ENCODE results near the gene METTL8. TPM values are rescaled to one million over a fixed set of nuclear protein-coding genes. Genes with fewer than 3 reads are reported as not detected.

METTL8 gene
- total RNA-seq, 1 experiment from 2014 or later = 27.7 TPM

GRCh38 chr2:171318463-171318934 lies 115.3 kb downstream of the METTL8 start:
- Histone ChIP-seq H3K4me3 (ENCODE audit: low read depth in 2 of 2, low read length in 2 of 2) (no peak overlapping the region), H3K27ac (ENCODE audit: low read length) (no peak overlapping the region), H3K4me1 (ENCODE audit: control insufficient read depth, insufficient read depth, low read length) (no peaks in the 10 kb centered on the region), H3K36me3 (ENCODE audit: control insufficient read depth, insufficient read depth, low read length) (no peaks in the 10 kb centered on the region), H3K9me3 (ENCODE audit: control insufficient read depth, insufficient read depth, low read depth, low read length) (no peaks in the 10 kb centered on the region), H3K27me3 (ENCODE audit: control insufficient read depth, insufficient read depth, low read length) (no peaks in the 10 kb centered on the region)
- DNase-seq (ENCODE audit: low read depth, low spot score) (no peak), ATAC-seq (no peak)
- no peak for TF ChIP-seq CTCF (IDR thresholded peaks at IDR 0.05)
- TF ChIP-seq REST (IDR thresholded peaks at IDR 0.05; ENCODE audit: insufficient read depth in 1 of 2, low read depth in 2 of 2, low read length in 1 of 2) = no peak
- TF ChIP-seq SIN3A (IDR thresholded peaks at IDR 0.05; ENCODE audit: borderline replicate concordance, insufficient read depth, low read depth, low read length) = no peak
- TF ChIP-seq POLR2AphosphoS5 (IDR thresholded peaks at IDR 0.05; ENCODE audit: low read depth, low read length) = no peak
- TF ChIP-seq TCF7L2 (IDR thresholded peaks at IDR 0.05; ENCODE audit: low read depth, low read length) = no peak
- ChIA-PET CTCF (no interaction called here), POLR2A (no interaction called here)
- BruUV-seq (replicated peaks) = no TSS peak
- in situ Hi-C loops (cut with HindIII; ENCODE audit: low pct_unique_long_range_greater_than_20kb, low sequenced_read_pairs) = no loop called here
- intact Hi-C loops (cut with micrococcal nuclease; ENCODE audit: unreplicated experiment) = no loop called here

DNA sequence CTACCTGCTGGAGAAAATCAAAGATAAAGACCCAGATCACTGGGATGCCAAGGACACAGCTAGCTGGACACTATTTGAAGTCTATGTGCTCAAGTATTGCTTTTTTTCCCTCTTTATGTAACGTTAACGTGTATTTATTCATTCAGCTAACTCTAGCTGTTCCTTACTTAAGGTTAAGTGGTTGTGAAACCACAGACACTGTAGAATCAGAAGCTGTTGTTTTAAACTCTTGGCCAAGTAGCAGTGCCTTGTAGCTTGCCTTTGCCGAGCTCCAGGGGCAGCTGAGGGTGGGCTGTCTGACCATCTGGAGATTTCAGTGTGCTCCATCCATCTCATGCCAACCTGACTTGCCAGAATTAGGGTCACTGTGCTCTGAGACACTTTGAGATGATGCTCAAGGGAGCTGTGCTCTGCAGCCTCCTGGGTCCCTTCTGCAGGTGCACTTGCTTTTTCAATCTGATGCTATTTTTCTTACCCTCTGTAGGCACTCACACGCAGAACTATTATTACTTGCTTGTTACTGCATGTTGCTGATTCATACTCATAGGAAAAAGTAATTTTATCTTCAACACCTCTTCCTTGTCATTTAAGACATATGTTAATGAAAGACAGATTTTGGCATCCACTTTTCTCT lies 116.2 kb downstream of the METTL8 start:
- POLR2A ChIA-PET = no interaction called here
- H3K4me3 ChIP-seq (ENCODE audit: low read depth in 2 of 2, low read length in 2 of 2) = no peak overlapping the region
- no peaks in the 10 kb centered on the region for H3K4me1 ChIP-seq (ENCODE audit: control insufficient read depth, insufficient read depth, low read length)
- H3K27ac ChIP-seq (ENCODE audit: low read length) = no peak overlapping the region
- CTCF ChIA-PET = no interaction called here
- in situ Hi-C loops (cut with HindIII; ENCODE audit: low pct_unique_long_range_greater_than_20kb, low sequenced_read_pairs) = no loop called here
- DNase-seq (ENCODE audit: low read depth, low spot score) (no peak), ATAC-seq (no peak)
- H3K9me3 ChIP-seq (ENCODE audit: control insufficient read depth, insufficient read depth, low read depth, low read length) = no peaks in the 10 kb centered on the region
- BruUV-seq (replicated peaks) = no TSS peak
- H3K36me3 ChIP-seq (ENCODE audit: control insufficient read depth, insufficient read depth, low read length) = no peaks in the 10 kb centered on the region
- intact Hi-C loops (cut with micrococcal nuclease; ENCODE audit: unreplicated experiment) = no loop called here
- no peaks in the 10 kb centered on the region for H3K27me3 ChIP-seq (ENCODE audit: control insufficient read depth, insufficient read depth, low read length)
- TF ChIP-seq CTCF (IDR thresholded peaks at IDR 0.05) (no peak), POLR2AphosphoS5 (IDR thresholded peaks at IDR 0.05; ENCODE audit: low read depth, low read length) (no peak), REST (IDR thresholded peaks at IDR 0.05; ENCODE audit: insufficient read depth in 1 of 2, low read depth in 2 of 2, low read length in 1 of 2) (no peak), TCF7L2 (IDR thresholded peaks at IDR 0.05; ENCODE audit: low read depth, low read length) (no peak), SIN3A (IDR thresholded peaks at IDR 0.05; ENCODE audit: borderline replicate concordance, insufficient read depth, low read depth, low read length) (no peak)
